ENCODE results near the gene GSTT2.
"Not testable (repeated sequence)": the region's sequence is repeated elsewhere in the genome, so short reads cannot be mapped to it uniquely, and the experiment has no call there.

The GSTT2 gene

GRCh38 chr22:23984430-23984829 is 4.5 kb downstream of the GSTT2 start:
- DNase-seq (ENCODE audit: low read depth) = peak; percentile 63

GRCh38 chr22:23986089-23986488 is 6.2 kb downstream of the GSTT2 start:
- not testable (repeated sequence) for H3K4me3 ChIP-seq (ENCODE audit: low read depth, low read length); DNase-seq (ENCODE audit: low read depth)

More at GRCh38 chr22:23984430-23984829, 4.5 kb downstream of the GSTT2 start:
- TF ChIP-seq POLR2A (IDR thresholded peaks at IDR 0.05; ENCODE audit: extremely low read depth, insufficient read length) = no peak
- TF ChIP-seq CTCF (IDR thresholded peaks at IDR 0.05; ENCODE audit: low read depth, low read length) = peak; percentile 63
- peak; percentile 57; the same call in 1 of the 2 replicates for TF ChIP-seq MAX (IDR thresholded peaks at IDR 0.05; ENCODE audit: low read depth, low read length)
- no peak overlapping the region for H3K4me3 ChIP-seq (ENCODE audit: low read depth, low read length)

GRCh38 chr22:23986538-23987178 is 6.7 kb downstream of the GSTT2 start:
- DNase-seq (ENCODE audit: low read depth); H3K4me3 ChIP-seq (ENCODE audit: low read depth, low read length): not testable (repeated sequence)

- not testable (repeated sequence) for DNase-seq (ENCODE audit: low read depth); H3K4me3 ChIP-seq (ENCODE audit: low read depth, low read length)
Observed at GRCh38 chr22:23989583-23990244, 9.8 kb downstream of the GSTT2 start.

- H3K4me3 ChIP-seq (ENCODE audit: low read depth, low read length); DNase-seq (ENCODE audit: low read depth): not testable (repeated sequence)
Observed at GRCh38 chr22:23993080-23993479, 13.1 kb downstream of the GSTT2 start.

- DNase-seq (ENCODE audit: low read depth); H3K4me3 ChIP-seq (ENCODE audit: low read depth, low read length): not testable (repeated sequence)
Observed at GRCh38 chr22:23993581-23994177, 13.7 kb downstream of the GSTT2 start.

GRCh38 chr22:23997092-23997491 is 17.2 kb downstream of the GSTT2 start:
- no peak for DNase-seq (ENCODE audit: low read depth)
- H3K4me3 ChIP-seq (ENCODE audit: low read depth, low read length) = no peak overlapping the region
- TF ChIP-seq POLR2A (IDR thresholded peaks at IDR 0.05; ENCODE audit: extremely low read depth, insufficient read length) = no peak
- no peak for TF ChIP-seq MAX (IDR thresholded peaks at IDR 0.05; ENCODE audit: low read depth, low read length)
- TF ChIP-seq CTCF (IDR thresholded peaks at IDR 0.05; ENCODE audit: low read depth, low read length) = no peak
- TF ChIP-seq MYC (IDR thresholded peaks at IDR 0.05; ENCODE audit: low read depth, low read length) = no peak

- not testable (repeated sequence) for DNase-seq (ENCODE audit: low read depth); H3K4me3 ChIP-seq (ENCODE audit: low read depth, low read length)
Observed at GRCh38 chr22:23999779-24000178, 19.8 kb downstream of the GSTT2 start.

GRCh38 chr22:24001314-24001713 is 21.4 kb downstream of the GSTT2 start:
- no peak for TF ChIP-seq MAX (IDR thresholded peaks at IDR 0.05; ENCODE audit: low read depth, low read length)
- TF ChIP-seq POLR2A (IDR thresholded peaks at IDR 0.05; ENCODE audit: extremely low read depth, insufficient read length) = no peak
- TF ChIP-seq CTCF (IDR thresholded peaks at IDR 0.05; ENCODE audit: low read depth, low read length) = no peak
- TF ChIP-seq MYC (IDR thresholded peaks at IDR 0.05; ENCODE audit: low read depth, low read length) = no peak
- no peak for DNase-seq (ENCODE audit: low read depth)
- no peak overlapping the region for H3K4me3 ChIP-seq (ENCODE audit: low read depth, low read length)

Measured in NB4 (cell line).